HG02759 (cell line): ENCODE data around the gene ST7L.
A peak's percentile ranks its signal among the peaks of the same experiment; 100 is the strongest.
"Not testable (repeated sequence)": the region's sequence is repeated elsewhere in the genome, so short reads cannot be mapped to it uniquely, and the experiment has no call there.

Experiments
- ATAC-seq: cut with Tn5 transposase; IDR thresholded peaks from one replicate; pipeline ENCODE4 v1.9.1; 2021; ENCODE audit warnings: mild to moderate bottlenecking, moderate library complexity; ENCODE audit not compliant: unreplicated experiment

ST7L gene

GRCh38 chr1:112618721-112619517, at the start of gene ST7L:
Gene ST7L, minus strand, starts transcription at chr1:112619141. Its CDS starts 28 bp downstream, at chr1:112619113.
- ATAC-seq, result peak; percentile 20

- ATAC-seq, result no peak
These were observed 48.0 kb upstream of the ST7L start for GRCh38 chr1:112666946-112667345.

- ATAC-seq, result no peak
These were observed 46.9 kb upstream of the ST7L start for GRCh38 chr1:112665857-112666256.

- ATAC-seq, result no peak
These were observed 32.3 kb upstream of the ST7L start for GRCh38 chr1:112651205-112651604.

- no peak for ATAC-seq
These were observed 27.3 kb upstream of the ST7L start for GRCh38 chr1:112646225-112646624.

- ATAC-seq, result no peak
These were observed 24.1 kb upstream of the ST7L start for GRCh38 chr1:112643080-112643479.

- not testable (repeated sequence) for ATAC-seq
These were observed 21.5 kb upstream of the ST7L start for GRCh38 chr1:112640437-112640836.

GRCh38 chr1:112638110-112638428, 19.1 kb upstream of the ST7L start:
- no peak for ATAC-seq

- ATAC-seq, result no peak
These were observed 18.5 kb upstream of the ST7L start for GRCh38 chr1:112637254-112638109.

GRCh38 chr1:112636597-112637253, 17.8 kb upstream of the ST7L start:
- ATAC-seq, result peak; percentile 59

- no peak for ATAC-seq
These were observed 17.1 kb upstream of the ST7L start for GRCh38 chr1:112636056-112636455.

GRCh38 chr1:112634367-112634766, 15.4 kb upstream of the ST7L start:
- no peak for ATAC-seq

- no peak for ATAC-seq
These were observed 14.7 kb upstream of the ST7L start for GRCh38 chr1:112633628-112634027.

- no peak for ATAC-seq
These were observed 10.3 kb upstream of the ST7L start for GRCh38 chr1:112629256-112629655.

- ATAC-seq, result no peak
These were observed 9.6 kb upstream of the ST7L start for GRCh38 chr1:112628516-112628915.

GRCh38 chr1:112626887-112627286, 7.9 kb upstream of the ST7L start:
- ATAC-seq, result no peak

GRCh38 chr1:112626193-112626592, 7.3 kb upstream of the ST7L start:
- ATAC-seq, result no peak

GRCh38 chr1:112625696-112626095, 6.8 kb upstream of the ST7L start:
- no peak for ATAC-seq

- ATAC-seq, result not testable (repeated sequence)
These were observed 5.6 kb upstream of the ST7L start for GRCh38 chr1:112624493-112624892.

GRCh38 chr1:112620377-112620695, 1.4 kb upstream of the ST7L start:
- no peak for ATAC-seq

GRCh38 chr1:112619518-112620376, 806 bp upstream of the ST7L start, which contains the start of gene CAPZA1:
Gene CAPZA1, plus strand, starts transcription at chr1:112619832. Its CDS starts 13 bp downstream, at chr1:112619845.
- peak; percentile 88 for ATAC-seq
